Spleen (tissue), 11 donors: ENCODE results near the gene RPL27. TPM values are rescaled to one million over a fixed set of nuclear protein-coding genes. Genes with fewer than 3 reads are reported as not detected.

ENCODE experiments used
- DNase-seq: peaks from one replicate; pipeline ENCODE4 v3.0.0-alpha.2; 2020
- H3K27ac ChIP-seq, 8 donors: fragments of 200-600 bp; sonication (generic) in 7 of 8; 1 replicate in 4 of 8; 2 replicates in 4 of 8; pipeline versions ENCODE4 v1.5.0 to v1.8.0; 2016 to 2021; ENCODE audit warnings: inconsistent platforms in 4 of 8, mild to moderate bottlenecking in 4 of 8, moderate library complexity in 1 of 8
- H3K27me3 ChIP-seq, 7 donors: fragments of 200-600 bp; sonication (generic) in 6 of 7; replicated peaks in 1 of 7; 1 replicate in 4 of 7; 2 replicates in 3 of 7; pipeline versions ENCODE4 v1.5.0 to v1.8.0; 2016 to 2021; ENCODE audit warnings: inconsistent platforms in 3 of 7, mild to moderate bottlenecking in 1 of 7
- H3K36me3 ChIP-seq, 6 donors: fragments of 200-600 bp; sonication (generic) in 5 of 6; 1 replicate in 4 of 6; 2 replicates in 2 of 6; pipeline versions ENCODE4 v1.5.0 to v1.8.0; 2016 to 2021; ENCODE audit warnings: inconsistent platforms in 2 of 6
- H3K4me1 ChIP-seq, 6 donors: fragments of 200-600 bp; sonication (generic) in 5 of 6; 1 replicate in 3 of 6; 2 replicates in 3 of 6; pipeline versions ENCODE4 v1.5.0 to v1.8.0; 2016 to 2021; ENCODE audit warnings: inconsistent platforms in 3 of 6
- H3K4me3 ChIP-seq, 8 donors: fragments of 200-600 bp; sonication (generic) in 7 of 8; 1 replicate in 4 of 8; 2 replicates in 4 of 8; pipeline versions ENCODE4 v1.5.0 to v1.8.0; 2016 to 2021; ENCODE audit warnings: inconsistent platforms in 4 of 8, mild to moderate bottlenecking in 4 of 8, moderate library complexity in 2 of 8
- H3K9me3 ChIP-seq, 8 donors: fragments of 200-600 bp; sonication (generic) in 7 of 8; 1 replicate in 4 of 8; 2 replicates in 4 of 8; pipeline versions ENCODE4 v1.5.0 to v1.8.0; 2016 to 2021; ENCODE audit warnings: inconsistent platforms in 4 of 8
- CTCF ChIP-seq, 11 experiments: fragments of 200-600 bp in 7 of 11; fragments of 450-650 bp in 4 of 11; sonication (generic) in 4 of 11; IDR thresholded peaks in 8 of 11; conservative IDR thresholded peaks in 3 of 11; 1 replicate in 7 of 11; 2 replicates in 4 of 11; pipeline versions ENCODE4 v1.4.0 to v1.8.0; 2016 to 2021; ENCODE audit warnings: antibody characterized with exemption in 11 of 11, inconsistent platforms in 4 of 11, mild to moderate bottlenecking in 1 of 11
- POLR2A ChIP-seq, 3 donors: fragments of 450-650 bp; IDR thresholded peaks; one replicate each; pipeline ENCODE4 v1.5.1; 2017; ENCODE audit warnings: antibody characterized with exemption in 3 of 3, mild to moderate bottlenecking in 1 of 3
- POLR2AphosphoS5 ChIP-seq, 3 donors: sonication (generic); formaldehyde crosslinking; IDR thresholded peaks; one replicate each; pipeline ENCODE4 v1.5.1; 2017; ENCODE audit warnings: antibody characterized with exemption in 3 of 3
- WGBS, 5 donors: extraction: QIAGEN DNeasy Blood & Tissue Kit in 3 of 5; methylation state at CpG; one replicate each; pipeline versions ENCODE4 v1.1.5 to v1.1.7; 2013 to 2018; 5-methylcytosine and 5-hydroxymethylcytosine counted together
- intact Hi-C: fragments of 100-400 bp; cut with DNase I; formaldehyde crosslinking; loops from one replicate; pipeline ENCODE4 v1.15.0; 2023; ENCODE audit warnings: low total_unique reads
- polyA plus RNA-seq, 3 donors: library from polyadenylated mRNA; stranded (reverse); fragments of 200-250 nt; gene quantifications; one replicate each; pipeline ENCODE4 v1.2.1, GENCODE V29; 2013
- total RNA-seq, 7 donors: library from RNA; depleted of rRNA in 3 of 7; stranded (reverse); fragments of >200 nt in 3 of 7; fragmentation: NEBNext Ultra II Directional in 4 of 7; extraction: Animal tissue kit (Norgen Biotek cat#: 25700) in 4 of 7; gene quantifications; one replicate each; pipeline versions ENCODE4 v1.1.0 to v1.2.1, GENCODE V29; 2016 to 2021
- donor health status: healthy with polysubstance abuse.
- donor health status: DM: no; HTN: no; CAD: no; lungs with moderate emphysema.
- donor health status: DM: no; HTN: no; CAD: no.
- donor health status: Bipolar disorder and iron deficiency.
- donor health status: healthy.
- donor health status: DM: no; HTN: no; CAD: no.
- donor health status: DM: yes; HTN: yes; CAD: no.

Gene RPL27
- total and polyA plus RNA-seq, 10 donors, result 702 to 6,357 (median 1,017) TPM

DNA sequence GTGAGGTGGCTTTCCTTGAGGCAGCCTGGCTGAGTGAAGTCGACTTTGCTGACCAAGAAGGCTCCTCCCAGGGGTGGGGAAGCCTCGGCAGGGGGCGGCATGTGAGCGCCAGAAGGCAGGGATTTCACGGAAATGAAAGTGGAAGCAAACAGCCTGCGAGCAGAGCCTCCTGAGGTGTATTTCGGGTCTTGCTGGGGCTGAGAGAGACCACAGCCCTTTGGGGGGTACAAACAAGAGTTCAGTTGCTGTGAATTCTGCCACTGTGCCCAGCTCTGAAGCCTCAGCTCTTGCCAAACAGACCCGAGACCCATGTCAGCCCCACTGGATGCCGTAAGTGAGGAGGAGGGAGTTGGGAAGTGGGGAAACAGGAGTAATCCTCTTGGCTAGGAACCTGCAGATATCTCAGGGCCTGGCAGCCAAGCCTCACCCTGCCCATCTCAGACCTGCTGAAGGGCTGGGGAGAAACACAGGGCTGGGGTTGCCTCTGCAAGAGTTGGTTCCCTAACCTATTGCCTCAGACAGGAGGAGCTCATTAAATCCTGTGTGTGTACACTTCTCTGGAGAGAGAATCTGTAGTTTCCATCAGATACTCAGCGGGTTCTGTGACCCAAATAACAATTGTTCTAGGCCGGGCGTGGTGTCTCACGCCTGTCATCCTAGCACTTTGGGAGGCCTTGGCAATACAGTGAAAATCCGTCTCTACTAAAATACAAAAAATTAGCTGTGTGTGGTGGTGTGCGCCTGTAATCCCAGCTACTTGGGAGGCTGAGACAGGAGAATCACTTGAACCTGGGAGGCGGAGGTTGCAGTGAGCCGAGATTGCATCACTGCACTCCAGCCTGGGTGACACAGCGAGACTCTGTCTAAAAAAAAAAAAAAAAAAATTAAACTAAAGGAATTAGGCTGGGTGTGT, 8.7 kb downstream of the RPL27 start, which contains the start of gene IFI35:
Gene IFI35 (plus strand): TSS at position 146 of the 913 bp plus-strand sequence. CDS start 164 bp downstream, at position 310.
- intact Hi-C loops, result no loop called here
- peak; percentile 95 for DNase-seq
- Histone ChIP-seq H3K27me3 (no peaks in the 10 kb centered on the region), H3K4me1 (peaks cover 17 to 80% (median 61%) of the 10 kb centered on the region in 6 donors), H3K27ac (peak within 1 kb of the TSS; percentile 87 to 98 (median 92)), H3K4me3 (peak within 1 kb of the TSS; percentile 44 to 73 (median 61)), H3K36me3 (peaks cover 0 to 53% (median 26%) of the 10 kb centered on the region in 6 donors), H3K9me3 (no peaks in the 10 kb centered on the region)
- WGBS, 5 donors, result 23 to 28% (median 25%) methylated on average over 18 of the region's 18 CpGs
- TF ChIP-seq POLR2A (IDR thresholded peaks at IDR 0.05) (peak in 1 of 3 donors; percentile 54), POLR2AphosphoS5 (IDR thresholded peaks at IDR 0.05) (peak; percentile 74 to 88 (median 84)), CTCF (IDR thresholded peaks at IDR 0.05 in 8 of 11, conservative IDR thresholded peaks at IDR 0.05 in 3 of 11) (peak; percentile 25 to 75 (median 57))

- peaks cover 0 to 61% (median 31%) of the 10 kb centered on the region in 6 donors for H3K36me3 ChIP-seq
- H3K9me3 ChIP-seq, result no peaks in the 10 kb centered on the region
- WGBS, 5 donors, result 91 to 97% (median 96%) methylated on average over 5 of the region's 5 CpGs
- no peak overlapping the region for H3K4me3 ChIP-seq
- H3K4me1 ChIP-seq, result peaks cover 27 to 98% (median 70%) of the 10 kb centered on the region in 6 donors
- intact Hi-C loops, result no loop called here
- no peaks in the 10 kb centered on the region for H3K27me3 ChIP-seq
- H3K27ac ChIP-seq, result no peak overlapping the region
- DNase-seq, result no peak
- TF ChIP-seq CTCF (IDR thresholded peaks at IDR 0.05 in 8 of 11, conservative IDR thresholded peaks at IDR 0.05 in 3 of 11) (no peak), POLR2AphosphoS5 (IDR thresholded peaks at IDR 0.05) (no peak), POLR2A (IDR thresholded peaks at IDR 0.05) (no peak)
Measured at GRCh38 chr17:43010667-43011308, 12.6 kb downstream of the RPL27 start.

- Histone ChIP-seq H3K27ac (peak overlapping the region in 2 of 8 donors; percentile 8 to 15), H3K36me3 (peaks cover 0 to 72% (median 31%) of the 10 kb centered on the region in 6 donors), H3K4me1 (peaks cover 31 to 98% (median 71%) of the 10 kb centered on the region in 6 donors), H3K27me3 (no peaks in the 10 kb centered on the region), H3K4me3 (no peak overlapping the region), H3K9me3 (no peaks in the 10 kb centered on the region)
- TF ChIP-seq POLR2AphosphoS5 (IDR thresholded peaks at IDR 0.05) (peak in 2 of 3 donors; percentile 16 to 37), CTCF (IDR thresholded peaks at IDR 0.05 in 8 of 11, conservative IDR thresholded peaks at IDR 0.05 in 3 of 11) (no peak), POLR2A (IDR thresholded peaks at IDR 0.05) (no peak)
- 80 to 91% (median 84%) methylated on average over 13 to 15 of the region's 15 CpGs for WGBS, 5 donors
- no peak for DNase-seq
- intact Hi-C loops, result no loop called here
Measured at GRCh38 chr17:43011728-43012472, 13.7 kb downstream of the RPL27 start.
